GM23248 (cell line): Measurements from ENCODE around the gene AKAP6.

Experiments
- EZH2 ChIP-seq: fragments of 200-600 bp; sonication (generic); IDR thresholded peaks from 2 replicates; pipeline ENCODE4 v1.6.1; 2018; ENCODE audit warnings: antibody characterized with exemption, mild to moderate bottlenecking; ENCODE audit not compliant: insufficient read depth, poor library complexity, severe bottlenecking
- EZH2phosphoT487 ChIP-seq: fragments of 200-600 bp; sonication (generic); IDR thresholded peaks from 2 replicates; pipeline ENCODE4 v1.6.1; 2018; ENCODE audit warnings: antibody characterized with exemption, moderate library complexity, mild to moderate bottlenecking, low read depth; ENCODE audit not compliant: insufficient read depth

DNA sequence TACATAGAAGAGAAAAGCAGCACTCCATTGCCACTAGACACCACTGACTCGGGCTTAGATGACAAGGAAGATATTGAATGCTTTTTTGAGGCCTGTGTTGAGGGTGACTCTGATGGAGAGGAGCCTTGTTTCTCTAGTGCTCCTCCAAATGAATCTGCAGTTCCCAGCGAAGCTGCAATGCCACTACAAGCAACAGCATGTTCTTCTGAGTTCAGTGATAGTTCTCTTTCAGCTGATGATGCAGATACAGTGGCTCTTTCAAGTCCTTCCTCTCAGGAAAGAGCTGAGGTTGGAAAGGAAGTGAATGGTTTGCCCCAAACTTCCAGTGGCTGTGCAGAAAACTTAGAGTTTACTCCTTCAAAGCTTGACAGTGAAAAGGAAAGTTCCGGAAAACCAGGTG is 495.1 kb downstream of the AKAP6 start:
- no peak for TF ChIP-seq EZH2phosphoT487
- no peak for TF ChIP-seq EZH2
